ENCODE measurements around the gene RSBN1.

RSBN1 gene

DNA sequence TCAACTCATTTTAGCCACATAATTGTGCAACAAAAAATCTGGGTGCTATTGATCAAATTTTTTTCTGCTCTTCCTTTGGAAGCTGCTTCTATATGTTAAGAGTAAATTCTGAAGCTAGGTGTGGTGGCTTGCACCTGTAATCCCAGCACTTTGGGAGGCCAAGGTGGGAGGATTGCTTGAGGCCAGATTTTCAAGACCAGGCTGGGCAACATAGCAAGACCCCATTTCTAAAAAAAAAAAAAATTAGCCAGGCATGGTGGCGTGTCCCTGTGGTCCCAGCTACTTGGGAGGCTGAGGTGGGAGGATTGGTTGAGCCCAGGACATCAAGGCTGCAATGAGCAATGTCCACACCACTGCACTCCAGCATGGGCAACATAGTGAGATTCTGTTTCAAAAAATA, 24.3 kb upstream of the RSBN1 start:
- TF ChIP-seq FOXP2 (optimal IDR thresholded peaks at IDR 0.05; ENCODE audit: borderline replicate concordance, extremely low read depth, extremely low read length, insufficient read depth), result no peak
- no peak for TF ChIP-seq TAF1 (IDR thresholded peaks at IDR 0.05; ENCODE audit: borderline replicate concordance, insufficient read depth, low read length)
- no peak for TF ChIP-seq SIN3A (IDR thresholded peaks at IDR 0.05; ENCODE audit: borderline replicate concordance, insufficient read depth, low read length)
- no peak for TF ChIP-seq POLR2AphosphoS5 (IDR thresholded peaks at IDR 0.05; ENCODE audit: low read depth, low read length)
- TF ChIP-seq, protein P1, sequence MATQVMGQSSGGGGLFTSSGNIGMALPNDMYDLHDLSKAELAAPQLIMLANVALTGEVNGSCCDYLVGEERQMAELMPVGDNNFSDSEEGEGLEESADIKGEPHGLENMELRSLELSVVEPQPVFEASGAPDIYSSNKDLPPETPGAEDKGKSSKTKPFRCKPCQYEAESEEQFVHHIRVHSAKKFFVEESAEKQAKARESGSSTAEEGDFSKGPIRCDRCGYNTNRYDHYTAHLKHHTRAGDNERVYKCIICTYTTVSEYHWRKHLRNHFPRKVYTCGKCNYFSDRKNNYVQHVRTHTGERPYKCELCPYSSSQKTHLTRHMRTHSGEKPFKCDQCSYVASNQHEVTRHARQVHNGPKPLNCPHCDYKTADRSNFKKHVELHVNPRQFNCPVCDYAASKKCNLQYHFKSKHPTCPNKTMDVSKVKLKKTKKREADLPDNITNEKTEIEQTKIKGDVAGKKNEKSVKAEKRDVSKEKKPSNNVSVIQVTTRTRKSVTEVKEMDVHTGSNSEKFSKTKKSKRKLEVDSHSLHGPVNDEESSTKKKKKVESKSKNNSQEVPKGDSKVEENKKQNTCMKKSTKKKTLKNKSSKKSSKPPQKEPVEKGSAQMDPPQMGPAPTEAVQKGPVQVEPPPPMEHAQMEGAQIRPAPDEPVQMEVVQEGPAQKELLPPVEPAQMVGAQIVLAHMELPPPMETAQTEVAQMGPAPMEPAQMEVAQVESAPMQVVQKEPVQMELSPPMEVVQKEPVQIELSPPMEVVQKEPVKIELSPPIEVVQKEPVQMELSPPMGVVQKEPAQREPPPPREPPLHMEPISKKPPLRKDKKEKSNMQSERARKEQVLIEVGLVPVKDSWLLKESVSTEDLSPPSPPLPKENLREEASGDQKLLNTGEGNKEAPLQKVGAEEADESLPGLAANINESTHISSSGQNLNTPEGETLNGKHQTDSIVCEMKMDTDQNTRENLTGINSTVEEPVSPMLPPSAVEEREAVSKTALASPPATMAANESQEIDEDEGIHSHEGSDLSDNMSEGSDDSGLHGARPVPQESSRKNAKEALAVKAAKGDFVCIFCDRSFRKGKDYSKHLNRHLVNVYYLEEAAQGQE (IDR thresholded peaks at IDR 0.05; ENCODE audit: insufficient read depth in 1 of 2, low read depth in 2 of 2, low read length in 2 of 2), result no peak

DNA sequence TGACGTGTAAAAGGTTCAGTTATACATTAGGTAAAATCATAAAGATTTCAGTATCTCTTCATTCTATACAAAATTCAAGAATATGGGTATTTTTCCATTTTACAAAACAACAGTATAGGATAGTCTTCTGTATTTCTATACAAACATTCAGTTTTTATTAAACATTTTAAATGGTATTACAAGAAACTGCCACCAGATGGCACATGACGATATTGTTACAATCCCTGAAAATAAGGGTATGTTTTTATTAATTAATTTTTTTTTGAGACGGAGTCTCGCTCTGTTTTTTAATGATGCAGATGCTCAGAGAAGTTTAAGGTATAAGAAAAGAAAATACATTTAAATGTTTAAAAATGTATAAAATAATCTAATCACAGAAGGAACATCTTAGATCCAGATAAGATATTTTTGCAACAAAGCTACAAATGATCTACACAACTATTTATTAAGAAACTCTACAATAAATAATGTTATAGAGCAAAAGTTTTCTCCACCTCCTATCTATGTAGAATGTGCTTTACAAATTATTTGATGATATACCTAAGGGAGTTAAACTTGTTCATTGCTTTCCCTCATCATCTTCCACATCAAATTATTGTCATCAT, 23.5 kb upstream of the RSBN1 start:
- TF ChIP-seq, protein P1 (IDR thresholded peaks at IDR 0.05; ENCODE audit: insufficient read depth in 1 of 2, low read depth in 2 of 2, low read length in 2 of 2), result no peak
- TF ChIP-seq TAF1 (IDR thresholded peaks at IDR 0.05; ENCODE audit: borderline replicate concordance, insufficient read depth, low read length) (no peak), POLR2AphosphoS5 (IDR thresholded peaks at IDR 0.05; ENCODE audit: low read depth, low read length) (no peak), SIN3A (IDR thresholded peaks at IDR 0.05; ENCODE audit: borderline replicate concordance, insufficient read depth, low read length) (no peak), FOXP2 (optimal IDR thresholded peaks at IDR 0.05; ENCODE audit: borderline replicate concordance, extremely low read depth, extremely low read length, insufficient read depth) (no peak)

DNA sequence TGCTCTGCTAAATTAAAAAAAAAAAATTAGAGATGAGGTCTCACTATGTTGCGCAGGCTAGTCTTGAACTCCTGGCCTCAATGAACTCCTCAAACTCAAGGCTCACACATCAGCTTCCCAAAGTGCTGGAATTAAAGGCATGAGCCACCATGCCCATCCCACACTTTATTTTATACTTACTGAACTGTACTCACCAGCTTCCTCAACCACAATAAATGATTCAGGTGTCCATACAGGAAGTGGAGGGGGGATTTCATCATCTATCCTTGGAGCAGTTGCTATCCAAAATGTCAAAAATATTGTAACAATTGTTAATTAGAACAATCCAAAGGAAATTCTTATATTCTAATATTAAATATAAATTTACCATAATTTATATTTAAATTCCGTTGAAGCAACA, 22.4 kb upstream of the RSBN1 start:
- TF ChIP-seq TAF1 (IDR thresholded peaks at IDR 0.05; ENCODE audit: borderline replicate concordance, insufficient read depth, low read length) (no peak), SIN3A (IDR thresholded peaks at IDR 0.05; ENCODE audit: borderline replicate concordance, insufficient read depth, low read length) (no peak), POLR2AphosphoS5 (IDR thresholded peaks at IDR 0.05; ENCODE audit: low read depth, low read length) (no peak), FOXP2 (optimal IDR thresholded peaks at IDR 0.05; ENCODE audit: borderline replicate concordance, extremely low read depth, extremely low read length, insufficient read depth) (no peak)
- TF ChIP-seq, protein P1 (IDR thresholded peaks at IDR 0.05; ENCODE audit: insufficient read depth in 1 of 2, low read depth in 2 of 2, low read length in 2 of 2), result no peak

GRCh38 chr1:113830039-113830438, 17.8 kb upstream of the RSBN1 start:
- TF ChIP-seq POLR2AphosphoS5 (IDR thresholded peaks at IDR 0.05; ENCODE audit: low read depth, low read length), result no peak
- TF ChIP-seq, protein P1 (IDR thresholded peaks at IDR 0.05; ENCODE audit: insufficient read depth in 1 of 2, low read depth in 2 of 2, low read length in 2 of 2), result no peak
- TF ChIP-seq SIN3A (IDR thresholded peaks at IDR 0.05; ENCODE audit: borderline replicate concordance, insufficient read depth, low read length), result no peak
- no peak for TF ChIP-seq TAF1 (IDR thresholded peaks at IDR 0.05; ENCODE audit: borderline replicate concordance, insufficient read depth, low read length)
- TF ChIP-seq FOXP2 (optimal IDR thresholded peaks at IDR 0.05; ENCODE audit: borderline replicate concordance, extremely low read depth, extremely low read length, insufficient read depth), result no peak
